Fibroblast of lung (primary cell): Measurements from ENCODE around the gene C2CD4C. TPM values are rescaled to one million over a fixed set of nuclear protein-coding genes. Genes with fewer than 3 reads are reported as not detected.
"Not testable (repeated sequence)": the region's sequence is repeated elsewhere in the genome, so short reads cannot be mapped to it uniquely, and the experiment has no call there.

Experiments used
- DNase-seq, 2 donors: peaks; one replicate each; pipeline versions ENCODE4 v3.0.0 to v3.0.0-alpha.2; 2010; ENCODE audit warnings: low read depth in 2 of 2
- H2AFZ ChIP-seq: 2 replicates; pipeline ENCODE4 v1.5.1; 2012; ENCODE audit warnings: low read length, control low read depth, inconsistent platforms
- H3K27ac ChIP-seq: 2 replicates; pipeline ENCODE4 v1.5.1; 2011; ENCODE audit warnings: low read length, control low read depth; ENCODE audit not compliant: insufficient read depth
- H3K27me3 ChIP-seq: 2 replicates; pipeline ENCODE4 v1.5.1; 2011; ENCODE audit warnings: mild to moderate bottlenecking, low read length; ENCODE audit not compliant: control insufficient read depth, insufficient read depth
- H3K36me3 ChIP-seq: 2 replicates; pipeline ENCODE4 v1.5.1; 2011; ENCODE audit warnings: low read length; ENCODE audit not compliant: control insufficient read depth, insufficient read depth
- H3K4me1 ChIP-seq: 2 replicates; pipeline ENCODE4 v1.5.1; 2011; ENCODE audit warnings: low read length; ENCODE audit not compliant: control insufficient read depth, insufficient read depth; ENCODE audit errors: extremely low read depth
- H3K4me2 ChIP-seq: 2 replicates; pipeline ENCODE4 v1.5.1; 2011; ENCODE audit warnings: low read length, control low read depth; ENCODE audit not compliant: insufficient read depth; ENCODE audit errors: extremely low read depth
- H3K4me3 ChIP-seq, 4 experiments: fragments of 200-600 bp in 1 of 4; sonication (generic) in 1 of 4; replicated peaks in 1 of 4; 2 replicates each; pipeline ENCODE4 v1.5.1; 2011 to 2016; ENCODE audit warnings: low read length in 4 of 4, low read depth in 3 of 4, mild to moderate bottlenecking in 3 of 4, control low read depth in 2 of 4, inconsistent platforms in 1 of 4, mixed read lengths in 1 of 4; ENCODE audit not compliant: insufficient read depth in 1 of 4; ENCODE audit errors: control extremely low read depth in 1 of 4
- H3K79me2 ChIP-seq: 2 replicates; pipeline ENCODE4 v1.5.1; 2012; ENCODE audit warnings: mild to moderate bottlenecking, low read length, inconsistent platforms; ENCODE audit not compliant: control insufficient read depth, insufficient read depth
- H3K9ac ChIP-seq: 2 replicates; pipeline ENCODE4 v1.5.1; 2011; ENCODE audit warnings: mild to moderate bottlenecking, low read length, control low read depth; ENCODE audit not compliant: insufficient read depth
- H3K9me3 ChIP-seq: 2 replicates; pipeline ENCODE4 v1.5.1; 2012; ENCODE audit warnings: low read depth, low read length; ENCODE audit not compliant: control insufficient read depth, insufficient read depth
- H4K20me1 ChIP-seq: 2 replicates; pipeline ENCODE4 v1.5.1; 2011; ENCODE audit warnings: low read length; ENCODE audit not compliant: control insufficient read depth, insufficient read depth; ENCODE audit errors: extremely low read depth
- EZH2 ChIP-seq: IDR thresholded peaks from 2 replicates; pipeline ENCODE4 v1.5.1; 2012; ENCODE audit warnings: low read length, control low read depth, mild to moderate bottlenecking; ENCODE audit errors: missing control alignments
- polyA plus RNA-seq, 2 donors: library from polyadenylated mRNA; depleted of rRNA in 1 of 2; stranded (reverse) in 1 of 2; unstranded in 1 of 2; fragments of >200 nt; gene quantifications; 2 replicates each; pipeline ENCODE4 v1.2.1, GENCODE V29; 2011 to 2012; ENCODE audit warnings: missing spikeins in 1 of 2
- total RNA-seq: library from RNA; depleted of rRNA; stranded (reverse); fragments of >200 nt; gene quantifications from 2 replicates; pipeline ENCODE4 v1.2.1, GENCODE V29; 2014
- TF ChIP-seq, protein P1 (sequence below), 2 donors: IDR thresholded peaks in 1 of 2; conservative IDR thresholded peaks in 1 of 2; 1 replicate in 1 of 2; 2 replicates in 1 of 2; pipeline ENCODE4 v1.5.1; 2011 to 2012; ENCODE audit warnings: low read length in 2 of 2, control low read depth in 1 of 2, inconsistent platforms in 1 of 2, low read depth in 1 of 2, mild to moderate bottlenecking in 1 of 2

Gene C2CD4C
- total and polyA plus RNA-seq, 2 donors (not counting 1 experiment from before 2014, with no cell fraction given), result 0.17 TPM; not detected in 1

DNA sequence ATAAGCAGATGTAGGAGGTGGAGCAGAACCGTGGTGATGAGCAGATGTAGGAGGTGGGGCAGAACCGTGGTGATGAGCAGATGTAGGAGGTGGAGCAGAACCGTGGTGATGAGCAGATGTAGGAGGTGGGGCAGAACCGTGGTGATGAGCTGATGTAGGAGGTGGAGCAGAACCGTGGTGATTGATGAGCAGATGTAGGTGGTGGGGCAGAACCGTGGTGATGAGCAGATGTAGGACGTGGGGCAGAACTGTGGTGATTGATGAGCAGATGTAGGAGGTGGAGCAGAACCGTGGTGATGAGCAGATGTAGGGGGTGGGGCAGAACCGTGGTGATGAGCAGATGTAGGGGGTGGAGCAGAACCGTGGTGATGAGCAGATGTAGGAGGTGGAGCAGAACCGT is 27.0 kb downstream of the C2CD4C start:
- not testable (repeated sequence) for H3K4me2 ChIP-seq, DNase-seq, H3K36me3 ChIP-seq, H3K27ac ChIP-seq, H2AFZ ChIP-seq, H3K27me3 ChIP-seq, H4K20me1 ChIP-seq, H3K9me3 ChIP-seq, H3K4me3 ChIP-seq, H3K4me1 ChIP-seq, H3K9ac ChIP-seq, H3K79me2 ChIP-seq

GRCh38 chr19:380618-381219 is 28.2 kb downstream of the C2CD4C start:
- H3K36me3 ChIP-seq, H3K9me3 ChIP-seq, H3K4me2 ChIP-seq, H3K4me3 ChIP-seq, H3K27ac ChIP-seq, H3K27me3 ChIP-seq, H3K79me2 ChIP-seq, DNase-seq, H4K20me1 ChIP-seq, H3K4me1 ChIP-seq, H3K9ac ChIP-seq, H2AFZ ChIP-seq: not testable (repeated sequence)

GRCh38 chr19:379796-380195 is 29.2 kb downstream of the C2CD4C start:
- no peaks in the 10 kb centered on the region for H3K79me2 ChIP-seq
- H3K4me2 ChIP-seq, result no peak overlapping the region
- no peaks in the 10 kb centered on the region for H3K36me3 ChIP-seq
- H2AFZ ChIP-seq, result no peak overlapping the region
- DNase-seq, result no peak
- H3K9ac ChIP-seq, result no peak overlapping the region
- TF ChIP-seq EZH2, result no peak
- TF ChIP-seq, protein P1, sequence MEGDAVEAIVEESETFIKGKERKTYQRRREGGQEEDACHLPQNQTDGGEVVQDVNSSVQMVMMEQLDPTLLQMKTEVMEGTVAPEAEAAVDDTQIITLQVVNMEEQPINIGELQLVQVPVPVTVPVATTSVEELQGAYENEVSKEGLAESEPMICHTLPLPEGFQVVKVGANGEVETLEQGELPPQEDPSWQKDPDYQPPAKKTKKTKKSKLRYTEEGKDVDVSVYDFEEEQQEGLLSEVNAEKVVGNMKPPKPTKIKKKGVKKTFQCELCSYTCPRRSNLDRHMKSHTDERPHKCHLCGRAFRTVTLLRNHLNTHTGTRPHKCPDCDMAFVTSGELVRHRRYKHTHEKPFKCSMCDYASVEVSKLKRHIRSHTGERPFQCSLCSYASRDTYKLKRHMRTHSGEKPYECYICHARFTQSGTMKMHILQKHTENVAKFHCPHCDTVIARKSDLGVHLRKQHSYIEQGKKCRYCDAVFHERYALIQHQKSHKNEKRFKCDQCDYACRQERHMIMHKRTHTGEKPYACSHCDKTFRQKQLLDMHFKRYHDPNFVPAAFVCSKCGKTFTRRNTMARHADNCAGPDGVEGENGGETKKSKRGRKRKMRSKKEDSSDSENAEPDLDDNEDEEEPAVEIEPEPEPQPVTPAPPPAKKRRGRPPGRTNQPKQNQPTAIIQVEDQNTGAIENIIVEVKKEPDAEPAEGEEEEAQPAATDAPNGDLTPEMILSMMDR (conservative IDR thresholded peaks at IDR 0.05 in 1 of 2, IDR thresholded peaks at IDR 0.05 in 1 of 2; ENCODE audit: low read depth in 1 of 2, low read length in 2 of 2), result no peak
- H3K9me3 ChIP-seq, result no peaks in the 10 kb centered on the region
- H4K20me1 ChIP-seq, result no peaks in the 10 kb centered on the region
- no peak overlapping the region for H3K27ac ChIP-seq
- no peak overlapping the region for H3K4me3 ChIP-seq
- no peaks in the 10 kb centered on the region for H3K4me1 ChIP-seq
- peaks cover under 1% of the 10 kb centered on the region for H3K27me3 ChIP-seq

GRCh38 chr19:378706-379105 is 30.2 kb downstream of the C2CD4C start:
- no peaks in the 10 kb centered on the region for H3K4me1 ChIP-seq
- H3K27ac ChIP-seq, result no peak overlapping the region
- TF ChIP-seq, protein P1 (conservative IDR thresholded peaks at IDR 0.05 in 1 of 2, IDR thresholded peaks at IDR 0.05 in 1 of 2; ENCODE audit: low read depth in 1 of 2, low read length in 2 of 2), result no peak
- TF ChIP-seq EZH2, result no peak
- no peak overlapping the region for H3K9ac ChIP-seq
- no peak overlapping the region for H3K4me3 ChIP-seq
- no peaks in the 10 kb centered on the region for H3K79me2 ChIP-seq
- H3K27me3 ChIP-seq, result peaks cover 10% of the 10 kb centered on the region
- no peak overlapping the region for H2AFZ ChIP-seq
- H4K20me1 ChIP-seq, result no peaks in the 10 kb centered on the region
- no peak for DNase-seq
- no peaks in the 10 kb centered on the region for H3K36me3 ChIP-seq
- H3K4me2 ChIP-seq, result no peak overlapping the region
- no peaks in the 10 kb centered on the region for H3K9me3 ChIP-seq
